ENCODE results near the gene C22orf39. TPM values are rescaled to one million over a fixed set of nuclear protein-coding genes. Genes with fewer than 3 reads are reported as not detected.

Gene C22orf39
- 10 to 100 TPM; 40.5 TPM for total RNA-seq
- 10 to 100 TPM; 57.3 to 58.3 TPM for polyA plus RNA-seq

GRCh38 chr22:19447330-19448075 lies at the start of gene C22orf39:
C22orf39 (minus strand) TSS chr22:19447711; CDS start chr22:19447688, 23 bp downstream.
- peak within 1 kb of the TSS; percentile 63 to 65 for H3K4me3 ChIP-seq (ENCODE audit: low read length in 2 of 2)
- H3K4me1 Mint-ChIP-seq: peaks cover 29 to 59% (median 44%) of the 10 kb centered on the region in 4 donors
- ChIA-PET CTCF (ENCODE audit: partially characterized antibody) (interaction anchor here (0.7 kb wide), 1 partner anchor 183 kb away, joined by 3 read pairs; no protein-coding TSS in a partner anchor), POLR2A (ENCODE audit: partially characterized antibody) (interaction anchor here (0.5 to 6.4 kb wide), 17 partner anchors 10 to 670 kb away, joined by 3 to 112 read pairs (median 4); partner anchors contain the start of genes CDC45, CLTCL1, HIRA and MRPL40)
- no peaks in the 10 kb centered on the region for H3K9me3 Mint-ChIP-seq
- no peaks in the 10 kb centered on the region for H3K9me3 ChIP-seq (ENCODE audit: control insufficient read depth in 1 of 2, low read length in 2 of 2)
- DNase-seq: peak; percentile 91 to 96 (median 91)
- H3K27ac Mint-ChIP-seq: peak within 1 kb of the TSS; percentile 82 to 99 (median 99)
- peaks cover 20% of the 10 kb centered on the region for H3K36me3 ChIP-seq (ENCODE audit: insufficient read depth, low read length)
- H3K36me3 Mint-ChIP-seq: peaks cover 7 to 49% of the 10 kb centered on the region in 2 donors
- H3K4me1 ChIP-seq (ENCODE audit: insufficient read depth, low read length): peaks cover 37% of the 10 kb centered on the region
- H3K27me3 ChIP-seq (ENCODE audit: insufficient read depth, low read length): no peaks in the 10 kb centered on the region
- no peaks in the 10 kb centered on the region for H3K27me3 Mint-ChIP-seq
- peak within 1 kb of the TSS; percentile 91 for H3K27ac ChIP-seq (ENCODE audit: low read depth, low read length)
- H3K4me3 Mint-ChIP-seq: peak within 1 kb of the TSS; percentile 91 to 98 (median 95)
- intact Hi-C loops (cut with micrococcal nuclease): loop anchor here (1.0 kb wide), 3 partner anchors 15 to 268 kb away; partner anchors contain the start of genes CDC45, MRPL40 and UFD1

GRCh38 chr22:19497245-19497644 lies 49.7 kb upstream of the C22orf39 start:
- H3K36me3 Mint-ChIP-seq: no peaks in the 10 kb centered on the region
- H3K4me3 Mint-ChIP-seq: no peak overlapping the region
- DNase-seq: no peak
- H3K27me3 Mint-ChIP-seq: no peaks in the 10 kb centered on the region
- no peaks in the 10 kb centered on the region for H3K36me3 ChIP-seq (ENCODE audit: insufficient read depth, low read length)
- intact Hi-C loops (cut with micrococcal nuclease): no loop called here
- H3K4me3 ChIP-seq (ENCODE audit: low read length in 2 of 2): no peak overlapping the region
- no peaks in the 10 kb centered on the region for H3K4me1 ChIP-seq (ENCODE audit: insufficient read depth, low read length)
- no peaks in the 10 kb centered on the region for H3K27me3 ChIP-seq (ENCODE audit: insufficient read depth, low read length)
- peaks cover 4 to 7% (median 6%) of the 10 kb centered on the region in 4 donors for H3K4me1 Mint-ChIP-seq
- POLR2A ChIA-PET (ENCODE audit: partially characterized antibody): no interaction called here
- CTCF ChIA-PET (ENCODE audit: partially characterized antibody): no interaction called here
- H3K27ac Mint-ChIP-seq: no peak overlapping the region
- no peaks in the 10 kb centered on the region for H3K9me3 Mint-ChIP-seq
- no peaks in the 10 kb centered on the region for H3K9me3 ChIP-seq (ENCODE audit: control insufficient read depth in 1 of 2, low read length in 2 of 2)
- no peak overlapping the region for H3K27ac ChIP-seq (ENCODE audit: low read depth, low read length)

GRCh38 chr22:19496324-19496630 lies 48.8 kb upstream of the C22orf39 start:
- no peak for DNase-seq
- Histone ChIP-seq H3K4me3 (ENCODE audit: low read length in 2 of 2) (no peak overlapping the region), H3K27me3 (ENCODE audit: insufficient read depth, low read length) (no peaks in the 10 kb centered on the region), H3K9me3 (ENCODE audit: control insufficient read depth in 1 of 2, low read length in 2 of 2) (no peaks in the 10 kb centered on the region), H3K36me3 (ENCODE audit: insufficient read depth, low read length) (no peaks in the 10 kb centered on the region), H3K27ac (ENCODE audit: low read depth, low read length) (no peak overlapping the region), H3K4me1 (ENCODE audit: insufficient read depth, low read length) (no peaks in the 10 kb centered on the region)
- Mint-ChIP-seq H3K27me3 (no peaks in the 10 kb centered on the region), H3K27ac (peak overlapping the region in 1 of 7 donors; percentile 72), H3K36me3 (no peaks in the 10 kb centered on the region), H3K4me1 (peaks cover 4 to 7% (median 6%) of the 10 kb centered on the region in 4 donors), H3K9me3 (no peaks in the 10 kb centered on the region), H3K4me3 (no peak overlapping the region)
- ChIA-PET CTCF (ENCODE audit: partially characterized antibody) (interaction anchor here (1.0 to 4.1 kb wide), 2 partner anchors 134 to 136 kb away, joined by 3 to 23 read pairs; no protein-coding TSS in a partner anchor), POLR2A (ENCODE audit: partially characterized antibody) (no interaction called here)
- intact Hi-C loops (cut with micrococcal nuclease): loop anchor here (1.0 kb wide), 1 partner anchor 134 kb away; no protein-coding TSS in a partner anchor

GRCh38 chr22:19495562-19496323 lies 48.2 kb upstream of the C22orf39 start:
- no peaks in the 10 kb centered on the region for H3K9me3 Mint-ChIP-seq
- H3K27ac ChIP-seq (ENCODE audit: low read depth, low read length): no peak overlapping the region

GRCh38 chr22:19494676-19495173 lies 47.2 kb upstream of the C22orf39 start:
- no peak for DNase-seq
- H3K36me3 Mint-ChIP-seq: no peaks in the 10 kb centered on the region
- no peaks in the 10 kb centered on the region for H3K4me1 ChIP-seq (ENCODE audit: insufficient read depth, low read length)
- intact Hi-C loops (cut with micrococcal nuclease): no loop called here
- no peak overlapping the region for H3K4me3 ChIP-seq (ENCODE audit: low read length in 2 of 2)
- CTCF ChIA-PET (ENCODE audit: partially characterized antibody): interaction anchor here (4.1 kb wide), 1 partner anchor 136 kb away, joined by 23 read pairs; no protein-coding TSS in a partner anchor
- no peak overlapping the region for H3K27ac Mint-ChIP-seq
- no peaks in the 10 kb centered on the region for H3K27me3 Mint-ChIP-seq
- no peak overlapping the region for H3K4me3 Mint-ChIP-seq
- no peaks in the 10 kb centered on the region for H3K9me3 ChIP-seq (ENCODE audit: control insufficient read depth in 1 of 2, low read length in 2 of 2)
- POLR2A ChIA-PET (ENCODE audit: partially characterized antibody): interaction anchor here (1.1 to 1.6 kb wide), 2 partner anchors 15 to 135 kb away, joined by 3 to 4 read pairs; partner anchors contain the start of genes CDC45 and UFD1
- H3K27me3 ChIP-seq (ENCODE audit: insufficient read depth, low read length): no peaks in the 10 kb centered on the region
- no peak overlapping the region for H3K27ac ChIP-seq (ENCODE audit: low read depth, low read length)
- H3K9me3 Mint-ChIP-seq: no peaks in the 10 kb centered on the region
- no peaks in the 10 kb centered on the region for H3K36me3 ChIP-seq (ENCODE audit: insufficient read depth, low read length)
- H3K4me1 Mint-ChIP-seq: peaks cover 5 to 9% (median 7%) of the 10 kb centered on the region in 4 donors

More at GRCh38 chr22:19495562-19496323, 48.2 kb upstream of the C22orf39 start:
- peak overlapping the region in 3 of 7 donors; percentile 16 to 72 (median 55) for H3K27ac Mint-ChIP-seq
- H3K4me1 ChIP-seq (ENCODE audit: insufficient read depth, low read length): no peaks in the 10 kb centered on the region
- POLR2A ChIA-PET (ENCODE audit: partially characterized antibody): no interaction called here
- H3K36me3 Mint-ChIP-seq: no peaks in the 10 kb centered on the region
- no peak overlapping the region for H3K4me3 ChIP-seq (ENCODE audit: low read length in 2 of 2)
- peaks cover 4 to 7% (median 6%) of the 10 kb centered on the region in 4 donors for H3K4me1 Mint-ChIP-seq
- no peaks in the 10 kb centered on the region for H3K27me3 Mint-ChIP-seq
- DNase-seq: peak in 4 of 5 donors; percentile 16 to 36 (median 25)
- H3K4me3 Mint-ChIP-seq: no peak overlapping the region
- no peaks in the 10 kb centered on the region for H3K36me3 ChIP-seq (ENCODE audit: insufficient read depth, low read length)
- H3K9me3 ChIP-seq (ENCODE audit: control insufficient read depth in 1 of 2, low read length in 2 of 2): no peaks in the 10 kb centered on the region
- CTCF ChIA-PET (ENCODE audit: partially characterized antibody): interaction anchor here (1.0 to 4.1 kb wide), 2 partner anchors 134 to 137 kb away, joined by 3 to 23 read pairs; no protein-coding TSS in a partner anchor
- no peaks in the 10 kb centered on the region for H3K27me3 ChIP-seq (ENCODE audit: insufficient read depth, low read length)
- intact Hi-C loops (cut with micrococcal nuclease): loop anchor here (1.0 kb wide), 1 partner anchor 135 kb away; no protein-coding TSS in a partner anchor

- no peaks in the 10 kb centered on the region for H3K27me3 Mint-ChIP-seq
- ChIA-PET CTCF (ENCODE audit: partially characterized antibody) (interaction anchor here (0.8 to 4.1 kb wide), 2 partner anchors 15 to 136 kb away, joined by 3 to 23 read pairs; partner anchors contain the start of genes CDC45 and UFD1), POLR2A (ENCODE audit: partially characterized antibody) (interaction anchor here (1.1 to 1.6 kb wide), 2 partner anchors 15 to 135 kb away, joined by 3 to 4 read pairs; partner anchors contain the start of genes CDC45 and UFD1)
- H3K4me3 Mint-ChIP-seq: no peak overlapping the region
- H3K27me3 ChIP-seq (ENCODE audit: insufficient read depth, low read length): no peaks in the 10 kb centered on the region
- H3K4me3 ChIP-seq (ENCODE audit: low read length in 2 of 2): no peak overlapping the region
- H3K9me3 Mint-ChIP-seq: no peaks in the 10 kb centered on the region
- H3K9me3 ChIP-seq (ENCODE audit: control insufficient read depth in 1 of 2, low read length in 2 of 2): no peaks in the 10 kb centered on the region
- no peaks in the 10 kb centered on the region for H3K4me1 ChIP-seq (ENCODE audit: insufficient read depth, low read length)
- H3K4me1 Mint-ChIP-seq: peaks cover 5 to 12% (median 8%) of the 10 kb centered on the region in 4 donors
- intact Hi-C loops (cut with micrococcal nuclease): no loop called here
- no peak overlapping the region for H3K27ac ChIP-seq (ENCODE audit: low read depth, low read length)
- H3K36me3 ChIP-seq (ENCODE audit: insufficient read depth, low read length): no peaks in the 10 kb centered on the region
- no peaks in the 10 kb centered on the region for H3K36me3 Mint-ChIP-seq
- H3K27ac Mint-ChIP-seq: no peak overlapping the region
- no peak for DNase-seq
Observed at GRCh38 chr22:19494001-19494560, 46.6 kb upstream of the C22orf39 start.

Measured in CD4-positive, alpha-beta memory T cell (primary cell).